DMS153 (cell line): Measurements from ENCODE around the gene ADRB1.

Experiments used
- DNase-seq: peaks from one replicate; lab custom pipeline; 2025; lab: John Stamatoyannopoulos, UW

ADRB1 gene

DNA sequence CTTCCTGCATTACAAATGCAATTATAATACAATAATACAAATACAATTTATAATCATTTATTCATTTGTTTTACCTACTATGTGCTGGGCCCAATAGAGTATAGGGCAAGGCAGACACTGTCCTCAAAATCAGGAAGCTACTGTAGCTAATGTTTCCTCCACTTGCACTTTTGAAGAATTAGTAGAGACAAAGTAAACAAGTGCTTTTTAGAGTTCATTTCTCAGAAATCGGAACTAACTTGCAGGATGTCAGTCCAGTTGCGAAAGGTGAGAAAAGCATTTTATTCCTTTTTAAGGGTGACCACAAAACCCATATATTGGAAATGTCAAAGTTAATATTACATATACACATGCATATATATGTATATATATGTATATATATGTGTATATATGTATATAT lies 14.2 kb downstream of the ADRB1 start:
- DNase-seq, result no peak

DNA sequence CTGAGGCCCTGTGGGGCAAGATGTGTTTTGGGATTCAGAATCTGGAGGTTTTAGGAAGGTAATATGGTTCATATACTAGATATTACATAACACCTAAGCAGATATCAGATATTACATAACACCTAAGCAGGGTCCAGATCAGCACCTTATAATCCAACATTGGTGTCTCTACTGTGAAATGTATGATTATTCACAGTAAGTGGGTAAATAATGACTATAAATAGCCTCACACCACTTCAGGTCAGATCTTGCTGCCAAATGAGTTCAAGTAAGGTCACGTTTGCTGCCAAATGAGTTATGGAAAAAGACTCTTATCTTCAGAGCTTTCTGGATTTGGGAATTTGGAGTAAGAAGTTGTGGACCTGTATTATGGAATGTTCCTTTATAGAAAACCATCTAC lies 14.6 kb downstream of the ADRB1 start:
- no peak for DNase-seq

DNA sequence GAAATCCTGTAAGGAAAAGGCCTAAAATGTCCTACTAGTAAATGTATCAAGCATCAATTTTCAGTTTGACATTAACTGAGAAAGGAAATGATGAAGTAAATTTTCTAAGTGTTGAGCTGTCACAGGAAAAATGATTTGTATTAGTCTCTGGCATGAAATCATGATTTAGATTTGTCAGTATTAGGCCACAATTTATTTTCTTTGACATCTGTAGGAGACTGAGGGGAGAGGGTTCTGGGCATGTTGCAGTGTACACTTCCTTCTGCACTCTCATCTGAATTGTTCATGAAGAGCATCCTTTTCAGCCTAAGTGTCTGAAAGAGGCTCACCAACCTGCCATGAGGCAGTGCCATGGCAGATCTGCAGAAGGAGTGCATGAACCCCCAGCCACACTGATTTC lies 15.9 kb downstream of the ADRB1 start:
- DNase-seq, result no peak

DNA sequence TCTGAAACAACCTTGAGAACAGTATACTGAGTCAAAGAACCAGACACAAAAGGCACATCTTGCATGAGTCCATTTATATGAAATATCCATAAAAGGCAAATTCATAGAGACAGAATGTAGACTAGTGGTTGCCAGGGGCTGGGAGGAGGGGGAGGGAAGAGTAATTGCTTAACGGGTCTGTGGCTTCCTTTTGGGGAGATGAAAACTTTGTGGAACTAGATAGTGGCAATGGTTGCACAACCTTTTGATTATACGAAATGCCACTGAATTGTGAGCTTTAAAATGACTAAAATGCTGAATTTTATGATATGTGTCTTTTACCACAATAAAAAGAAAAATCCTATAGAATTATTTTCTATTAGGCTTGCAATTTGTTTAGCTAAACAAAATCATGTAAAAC lies 16.8 kb downstream of the ADRB1 start:
- DNase-seq, result no peak

DNA sequence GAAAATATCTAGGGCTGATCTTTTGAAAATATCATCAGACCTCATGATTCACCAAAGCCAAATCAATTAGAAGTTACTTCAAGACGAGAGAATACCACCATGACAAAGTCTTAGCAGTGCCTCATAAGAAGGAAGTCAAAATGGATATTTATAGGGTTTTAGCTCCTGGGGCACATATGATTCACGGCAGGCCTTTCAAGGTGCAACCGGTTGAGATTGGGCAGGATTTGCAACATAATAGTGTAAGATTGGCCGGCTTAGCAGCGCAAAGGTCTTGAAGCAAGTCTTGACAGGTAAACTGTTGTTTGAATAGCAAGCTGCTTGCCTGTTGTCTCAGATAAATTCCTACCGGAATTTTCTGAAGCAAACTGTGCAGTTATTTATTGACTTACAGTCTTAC lies 17.5 kb downstream of the ADRB1 start:
- no peak for DNase-seq

DNA sequence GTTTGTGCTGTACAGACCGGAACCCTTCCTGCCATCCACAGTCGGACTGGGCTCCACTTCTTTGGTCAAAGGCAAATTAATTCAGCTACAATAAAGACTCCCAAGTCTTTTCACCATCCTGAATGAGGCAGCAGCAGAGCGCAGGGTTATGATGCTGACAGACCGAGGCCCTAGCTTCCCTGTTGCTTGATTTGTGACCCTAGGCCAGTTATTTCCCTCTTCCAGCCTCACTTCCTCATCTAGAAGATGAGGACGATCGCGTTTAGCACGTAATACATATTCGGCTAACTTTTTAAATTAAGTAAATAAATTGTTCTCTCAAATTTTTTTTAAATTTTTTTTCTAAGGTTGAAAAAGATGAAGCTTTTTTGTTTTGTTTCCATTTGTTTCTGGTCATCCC lies 18.1 kb downstream of the ADRB1 start:
- DNase-seq, result no peak

DNA sequence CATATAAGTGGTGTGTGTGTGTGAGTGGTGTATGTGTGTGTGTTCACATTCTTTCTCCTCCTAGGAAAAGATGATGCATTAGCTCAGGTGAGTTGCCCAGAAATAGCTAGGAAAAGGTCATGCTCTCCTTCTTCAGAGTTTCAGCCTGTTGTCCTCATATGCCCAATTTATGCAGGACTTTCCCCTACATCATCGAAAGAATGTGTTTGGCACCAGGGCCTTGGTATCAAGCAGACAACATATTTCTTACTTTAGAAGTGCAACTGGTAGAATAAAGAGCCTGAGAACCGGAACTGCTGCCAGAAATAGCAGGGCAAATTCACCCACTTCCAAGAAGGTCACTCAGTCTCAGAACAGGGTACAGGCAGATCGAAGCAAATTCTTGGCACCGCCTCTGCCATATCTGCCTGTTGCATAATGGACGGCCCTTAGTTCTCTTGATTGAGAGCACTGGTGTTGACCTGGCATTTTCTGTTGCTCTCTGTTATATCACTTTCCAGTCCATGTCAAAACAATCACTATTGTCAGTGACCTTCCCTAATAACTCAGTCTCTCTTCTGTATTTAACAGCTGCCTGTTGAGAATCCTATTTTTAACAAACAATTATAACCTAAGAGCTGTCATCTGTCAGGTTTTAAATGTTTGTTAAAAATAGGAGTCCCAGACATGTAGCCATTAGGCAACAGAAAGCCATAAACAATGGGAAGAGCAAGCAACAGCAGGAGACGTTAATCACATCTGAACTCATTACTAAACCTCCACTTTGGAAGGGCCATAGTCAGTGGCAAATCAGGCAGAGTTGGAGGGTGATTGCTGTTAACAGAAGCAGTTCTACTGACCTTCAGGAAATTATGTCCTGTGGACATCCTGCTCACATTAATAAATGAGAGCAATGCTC lies 20.7 kb downstream of the ADRB1 start:
- DNase-seq, result no peak

DNA sequence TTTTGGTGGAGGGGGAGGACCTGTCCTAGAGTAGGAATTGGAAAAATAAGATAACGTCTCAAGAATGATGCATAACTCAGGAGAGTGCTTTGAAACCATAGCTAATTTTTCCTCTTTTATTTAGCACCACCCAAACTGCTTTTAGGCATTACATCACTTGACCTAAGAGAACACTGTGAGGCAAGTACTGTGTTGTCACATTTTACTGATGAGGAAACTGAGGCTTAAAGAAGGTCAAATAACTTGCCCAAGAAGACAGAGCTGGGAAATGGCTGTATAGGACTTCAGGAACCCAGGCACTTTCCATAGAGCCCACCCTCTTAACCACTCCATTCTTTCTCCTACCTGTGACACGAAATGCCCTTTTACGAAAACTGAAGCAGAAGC lies 21.4 kb downstream of the ADRB1 start:
- DNase-seq, result no peak

DNA sequence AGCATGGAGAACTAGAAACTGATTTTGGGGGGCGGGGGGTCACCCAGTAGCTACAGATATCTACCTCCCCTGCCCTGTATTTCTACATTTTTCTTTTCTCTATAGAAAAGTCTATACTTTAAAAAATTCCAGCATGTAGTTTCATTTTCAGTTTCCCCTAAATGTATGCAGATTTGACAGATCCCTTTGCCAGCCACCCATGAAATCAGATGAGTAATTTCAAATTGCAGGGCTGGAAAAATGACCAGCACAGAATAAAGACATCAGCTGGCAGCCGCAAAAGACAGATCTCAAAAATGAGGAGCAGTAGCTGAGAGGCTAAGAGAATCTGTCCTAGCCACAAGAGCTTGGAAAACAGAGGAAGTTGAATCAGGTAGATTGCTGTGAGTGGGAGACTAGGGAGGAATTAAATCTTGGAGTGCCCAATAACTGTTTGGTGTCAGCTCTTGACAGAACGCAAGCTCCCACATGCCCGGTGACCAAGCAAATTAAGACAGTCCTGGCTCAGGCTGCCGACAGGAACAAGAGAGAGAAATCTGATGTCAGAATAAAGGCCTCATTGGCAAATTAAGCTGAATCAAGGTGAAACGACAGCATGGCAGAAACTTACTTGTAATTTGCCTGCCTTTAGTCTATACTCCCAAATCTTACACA lies 24.5 kb downstream of the ADRB1 start:
- DNase-seq, result no peak

DNA sequence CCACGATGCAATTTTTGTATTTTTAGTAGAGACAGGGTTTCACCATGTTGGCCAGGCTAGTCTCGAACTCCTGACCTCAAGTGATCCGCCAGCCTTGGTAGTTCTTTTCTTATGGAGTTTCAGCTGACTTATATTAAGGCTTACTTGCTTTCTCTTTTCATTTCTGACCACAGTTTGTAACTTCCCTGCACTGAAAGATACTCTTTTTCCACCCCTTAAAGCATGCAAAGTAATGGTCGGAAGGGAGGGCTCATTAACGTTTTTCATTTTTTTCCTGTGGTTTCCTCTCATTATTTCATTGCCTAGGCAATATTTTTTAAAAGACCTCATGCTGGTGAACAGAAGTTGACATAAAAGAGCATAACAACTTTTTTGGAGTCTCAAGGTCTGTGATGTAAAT lies 27.0 kb downstream of the ADRB1 start:
- DNase-seq, result no peak

DNA sequence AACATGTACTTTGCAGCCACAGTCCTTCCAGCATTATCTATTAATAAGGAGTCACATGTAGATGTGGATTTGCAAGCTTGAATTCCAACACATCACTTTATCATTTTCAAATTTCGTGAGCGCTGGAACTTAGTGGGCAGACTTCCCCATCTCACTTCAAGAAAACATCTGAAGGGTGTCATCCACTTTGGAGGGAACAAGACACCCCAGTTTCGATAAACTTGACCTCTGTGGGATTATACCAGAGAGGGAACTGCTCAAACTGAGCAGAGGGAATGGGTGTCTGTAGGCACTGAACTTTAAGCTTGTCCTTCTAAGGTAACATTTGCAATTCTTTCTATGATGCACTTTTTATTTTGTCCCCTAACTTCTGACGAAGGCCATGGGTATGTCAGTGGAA lies 27.5 kb downstream of the ADRB1 start:
- DNase-seq, result no peak

DNA sequence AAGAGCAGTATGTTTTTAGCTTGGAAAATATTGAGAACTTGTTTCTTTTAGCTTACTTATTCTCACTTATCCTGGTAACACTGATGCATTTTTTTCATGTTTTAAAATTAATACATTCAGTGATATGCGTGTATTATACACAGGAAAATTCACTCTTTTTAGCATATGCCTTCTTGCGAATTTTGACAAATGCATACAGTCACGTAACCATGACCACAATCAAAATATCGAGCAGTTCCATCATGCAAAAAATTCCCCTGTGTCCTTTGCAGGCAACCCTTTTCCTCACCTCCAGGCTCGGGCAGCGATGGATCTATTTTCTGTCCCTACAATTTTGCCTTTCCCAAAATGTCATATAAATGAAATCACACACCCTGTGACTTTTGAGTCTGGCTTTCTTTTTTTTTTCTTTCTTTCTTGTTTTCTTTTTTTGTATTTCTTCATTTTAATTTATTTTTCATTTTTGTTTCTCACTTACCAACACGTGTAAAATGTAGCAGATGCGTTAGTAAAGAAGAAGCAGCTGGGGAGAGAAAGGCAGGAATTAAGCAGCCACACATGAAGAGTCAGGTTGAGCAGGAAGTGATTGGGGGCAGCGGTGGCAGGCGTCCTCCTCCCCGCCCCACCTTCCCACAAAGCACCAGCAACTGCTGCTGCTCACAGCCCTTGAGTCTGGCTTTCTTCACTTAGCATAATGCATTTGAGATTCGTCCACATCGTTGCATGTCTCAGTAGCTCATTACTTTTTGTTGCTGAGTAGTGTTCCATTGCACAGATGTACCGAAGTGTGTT lies 29.9 kb downstream of the ADRB1 start:
- no peak for DNase-seq

DNA sequence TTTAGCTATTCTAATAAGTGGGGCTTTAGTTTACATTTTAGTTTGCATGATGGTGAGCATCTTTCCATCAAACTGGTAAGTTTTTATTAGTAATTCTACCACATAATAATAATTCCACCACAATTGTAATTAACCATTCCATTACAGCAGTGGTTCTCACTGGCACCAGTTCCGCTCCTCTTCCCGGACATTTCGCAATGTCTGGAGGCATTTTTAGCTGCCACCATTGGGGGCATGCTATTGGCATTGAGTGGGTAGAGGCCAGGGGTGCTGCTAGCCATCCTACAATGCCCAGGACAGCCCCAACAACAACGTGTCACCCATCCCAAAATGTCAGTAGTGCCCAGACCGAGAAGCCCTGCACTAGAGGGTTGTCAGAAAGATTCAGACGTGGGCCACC lies 31.4 kb downstream of the ADRB1 start:
- DNase-seq, result no peak

DNA sequence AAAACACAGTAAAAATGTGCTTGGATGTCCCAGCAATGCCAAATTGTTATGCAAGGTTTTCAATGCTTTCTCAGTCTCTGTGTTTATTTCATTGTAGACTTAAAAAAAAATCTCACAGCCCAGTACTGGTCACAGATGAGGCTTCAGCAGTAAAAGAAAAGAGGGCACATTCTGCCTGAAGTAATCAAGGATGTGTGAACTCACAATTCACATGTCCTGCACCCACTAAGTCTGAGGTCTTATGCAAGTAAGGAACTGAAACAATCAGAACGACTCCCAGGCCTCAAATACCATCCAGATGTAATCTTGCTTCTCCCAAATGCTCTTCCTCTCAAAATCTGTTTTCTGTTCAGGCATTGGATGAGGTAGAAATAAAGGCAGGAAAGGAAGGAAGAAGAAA lies 33.7 kb downstream of the ADRB1 start:
- DNase-seq, result no peak

DNA sequence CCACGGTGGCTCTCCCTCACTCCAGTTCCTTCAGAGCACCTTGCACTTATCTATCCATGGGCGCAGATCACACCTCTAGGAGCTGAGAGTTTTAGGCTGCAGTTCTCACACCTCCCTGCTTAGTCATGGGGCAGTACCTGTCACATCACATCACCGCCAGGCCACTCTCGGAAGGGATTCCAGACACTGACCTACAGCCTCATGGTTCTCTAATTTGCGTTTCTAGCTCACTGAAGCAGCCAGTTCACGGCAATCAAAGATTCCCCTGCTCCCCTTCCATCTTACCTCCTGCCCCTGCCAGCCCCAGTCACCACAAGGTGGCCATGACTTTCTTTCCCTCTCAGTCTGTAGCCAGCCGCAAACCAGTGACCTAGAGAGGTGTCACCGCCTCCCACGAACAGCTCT lies 34.2 kb downstream of the ADRB1 start:
- no peak for DNase-seq

DNA sequence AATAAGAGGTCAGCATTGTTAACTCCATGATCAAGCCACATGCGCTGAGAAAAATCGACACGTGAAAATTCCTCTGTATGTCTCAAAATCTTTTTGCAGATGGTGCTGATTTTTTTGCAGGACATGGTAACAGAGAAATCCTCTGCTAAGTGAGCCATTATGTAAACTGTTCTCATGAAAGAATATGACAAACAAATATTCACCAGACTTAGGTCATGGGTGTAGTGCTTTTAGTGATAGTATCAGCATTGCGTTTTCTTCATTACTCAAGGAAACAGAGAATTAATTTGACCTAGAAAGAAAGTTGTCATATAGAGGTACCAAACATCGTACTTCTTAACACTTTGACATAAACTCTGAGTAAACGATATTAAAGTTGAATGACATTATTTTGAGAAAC lies 34.7 kb downstream of the ADRB1 start:
- DNase-seq, result no peak

DNA sequence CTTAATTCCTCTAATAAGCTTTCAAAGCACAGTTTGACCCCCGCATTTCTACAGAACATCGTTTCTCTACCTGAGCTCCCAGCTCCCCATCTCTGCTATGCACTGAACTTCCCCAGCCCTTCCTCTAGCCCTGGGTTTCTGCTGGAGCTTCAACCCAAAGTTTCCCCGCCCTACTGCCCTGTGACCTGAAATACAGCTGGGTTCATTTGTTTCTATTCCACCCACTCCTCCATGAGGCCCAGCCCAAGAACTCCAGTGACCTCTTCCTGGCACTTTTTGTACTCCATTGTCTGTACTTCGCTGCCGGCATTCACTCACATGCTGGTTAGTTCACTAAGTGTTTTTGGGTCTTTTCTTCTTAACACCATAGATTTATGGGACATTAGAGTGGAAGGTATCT lies 35.8 kb downstream of the ADRB1 start:
- DNase-seq, result no peak

DNA sequence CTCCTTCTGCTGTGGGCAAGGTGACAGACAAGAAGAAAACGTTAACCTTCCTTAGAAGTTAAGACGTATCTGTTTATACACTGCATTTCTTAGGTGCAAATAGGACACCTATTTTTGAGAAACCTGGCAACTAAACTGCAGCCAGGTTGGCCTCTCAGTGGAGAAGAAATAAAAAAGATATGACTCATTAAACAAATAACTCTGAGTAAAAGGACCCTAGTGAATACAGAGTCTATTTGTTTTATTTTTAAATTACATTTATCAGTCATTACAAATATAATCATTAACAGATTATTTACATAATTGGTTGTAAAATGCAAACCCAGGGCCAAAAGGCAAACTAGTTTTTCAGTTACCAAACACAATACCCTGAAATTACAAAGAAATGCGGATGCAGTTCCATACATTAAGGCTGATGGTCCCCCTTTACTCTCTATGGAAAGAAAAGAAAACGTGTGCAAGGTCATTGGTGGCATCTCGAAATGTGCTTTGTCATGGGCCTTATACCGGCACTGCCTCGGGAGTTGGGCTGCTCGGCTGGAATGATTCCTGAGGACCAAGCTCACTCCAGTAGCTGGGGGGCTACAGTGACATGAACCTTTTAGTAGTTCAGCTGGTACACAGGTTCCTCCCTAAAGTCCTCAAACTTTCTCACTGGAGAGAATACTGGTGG lies 38.4 kb downstream of the ADRB1 start:
- DNase-seq, result no peak

DNA sequence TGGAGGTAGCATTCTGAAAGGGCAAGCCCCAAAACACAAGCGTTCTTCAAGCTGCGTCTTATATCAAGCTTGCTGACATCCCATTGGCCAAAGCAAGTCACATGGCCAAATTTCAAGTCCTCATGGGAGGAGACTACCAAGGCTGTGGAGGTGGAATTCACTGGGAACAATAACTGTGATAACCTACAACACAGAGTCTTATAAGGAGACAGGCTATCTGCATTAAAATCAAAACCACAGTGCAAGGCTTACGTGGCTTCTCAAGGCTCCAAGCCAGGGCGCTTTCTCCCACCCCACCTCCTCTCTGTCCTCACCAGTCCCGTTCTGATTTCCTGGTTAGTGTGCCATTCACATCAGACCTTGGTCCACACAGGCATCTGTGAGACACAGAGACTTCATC lies 39.4 kb downstream of the ADRB1 start:
- no peak for DNase-seq

DNA sequence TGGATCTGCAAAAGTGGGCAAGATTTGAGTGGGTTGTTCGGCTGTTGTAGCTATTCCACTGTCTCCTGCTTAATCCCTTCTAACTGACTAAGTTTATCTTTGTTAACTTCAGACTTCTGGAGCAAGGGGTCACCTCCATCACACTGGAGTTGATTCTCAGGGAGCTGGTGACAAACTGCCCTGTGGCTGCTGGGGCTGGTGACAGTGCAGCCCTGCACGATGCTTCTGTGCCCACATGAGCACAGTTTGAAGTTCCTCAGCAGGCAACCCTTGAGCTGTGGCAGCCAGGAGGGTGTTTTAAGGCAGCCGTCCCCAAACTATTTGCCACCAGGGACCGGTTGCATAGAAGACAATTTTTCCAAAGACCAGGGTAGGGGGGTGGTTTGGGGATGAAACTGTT lies 40.5 kb downstream of the ADRB1 start:
- no peak for DNase-seq

DNA sequence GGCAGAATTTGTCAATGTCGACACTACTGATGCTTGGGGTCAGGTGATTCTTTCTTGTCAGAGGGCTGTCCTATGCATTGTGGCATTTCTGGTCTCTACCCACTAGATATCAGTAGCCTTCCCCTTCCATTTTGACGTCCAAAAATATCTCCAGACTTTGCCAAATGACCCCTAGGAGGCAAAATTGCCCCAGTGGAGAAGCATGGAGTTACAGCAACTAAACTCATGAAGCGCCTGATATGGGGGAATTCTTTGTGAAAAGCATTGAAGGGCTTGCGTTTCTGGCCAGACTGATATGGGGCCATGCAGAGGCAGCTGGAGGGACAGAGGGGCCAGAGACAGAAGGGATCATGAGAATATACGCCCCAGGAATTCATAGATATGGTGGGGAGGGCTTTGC lies 43.6 kb downstream of the ADRB1 start:
- DNase-seq, result no peak

DNA sequence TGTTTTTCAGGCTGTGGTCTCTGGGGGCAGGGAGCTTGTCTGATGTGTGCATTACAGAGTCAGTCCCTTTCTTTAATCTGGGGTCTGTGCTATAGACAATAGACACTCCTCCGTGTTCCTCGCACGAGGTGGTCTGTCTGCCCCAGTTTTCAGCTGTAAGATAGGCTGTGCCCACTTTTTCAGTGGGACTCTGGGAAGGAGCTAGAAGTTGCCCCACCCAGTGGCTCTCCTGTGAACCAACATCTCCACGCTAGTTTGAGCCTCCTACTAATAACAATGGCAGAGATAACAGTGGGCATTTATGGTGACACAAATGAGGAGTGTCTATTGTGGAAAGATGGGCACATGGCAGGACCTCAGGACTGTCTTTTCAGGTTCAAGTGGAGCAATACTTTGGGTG lies 44.0 kb downstream of the ADRB1 start:
- DNase-seq, result no peak
